LNCaP clone FGC (cell line): Measurements from ENCODE around the gene RNF123.

ENCODE experiments used
- DNase-seq: peaks from one replicate; pipeline ENCODE4 v3.0.0-alpha.2; 2011; ENCODE audit warnings: low read depth
- H3K4me3 ChIP-seq: 2 replicates; pipeline ENCODE4 v1.5.1; 2011; ENCODE audit warnings: mild to moderate bottlenecking, low read depth, low read length, control low read depth
- TF ChIP-seq, protein P1 (sequence below): IDR thresholded peaks from 2 replicates; pipeline ENCODE4 v1.5.1; 2012; ENCODE audit warnings: mild to moderate bottlenecking; ENCODE audit not compliant: control insufficient read depth, insufficient read depth; ENCODE audit errors: extremely low read depth

RNF123 gene

DNA sequence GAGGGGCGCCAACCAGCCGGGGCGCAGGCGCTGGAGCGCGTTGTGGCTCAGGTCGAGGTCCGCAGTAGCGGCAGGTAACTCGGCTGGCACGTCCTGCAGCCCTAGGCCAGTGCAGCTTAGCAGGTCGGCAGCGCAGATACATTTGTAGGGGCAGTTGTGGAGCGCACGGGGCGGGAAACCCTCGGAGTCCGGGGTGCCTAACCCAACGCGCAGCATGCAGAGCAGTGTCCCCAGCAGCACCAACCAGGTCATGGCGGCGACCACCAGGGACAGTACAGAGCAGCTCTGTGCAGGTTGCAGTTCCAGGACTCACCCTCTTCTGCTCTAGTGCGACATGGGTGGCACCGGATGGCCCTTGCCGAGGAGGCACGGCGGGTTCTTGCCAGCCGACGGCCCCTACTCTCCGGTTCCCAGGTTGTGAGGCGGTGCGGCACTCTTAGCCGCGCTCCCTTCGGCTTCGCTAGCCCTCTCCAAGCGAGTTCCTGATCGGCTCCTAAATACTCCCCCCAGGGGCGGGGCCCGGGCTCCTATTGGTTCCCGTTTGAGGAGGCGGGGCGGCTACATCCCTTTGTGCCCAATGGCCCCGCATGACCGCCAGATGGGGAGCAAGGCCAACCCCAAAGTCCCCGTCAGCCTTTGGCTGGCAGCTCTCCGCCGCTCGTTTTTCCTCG, 30.0 kb downstream of the RNF123 start, which contains the start of gene AMIGO3:
AMIGO3 (minus strand) TSS at position 471 of the 671 bp plus-strand sequence; CDS start at position 252, 219 bp downstream.
- peak; percentile 63 for DNase-seq
- peak within 1 kb of the TSS; percentile 43 for H3K4me3 ChIP-seq
- TF ChIP-seq, protein P1, sequence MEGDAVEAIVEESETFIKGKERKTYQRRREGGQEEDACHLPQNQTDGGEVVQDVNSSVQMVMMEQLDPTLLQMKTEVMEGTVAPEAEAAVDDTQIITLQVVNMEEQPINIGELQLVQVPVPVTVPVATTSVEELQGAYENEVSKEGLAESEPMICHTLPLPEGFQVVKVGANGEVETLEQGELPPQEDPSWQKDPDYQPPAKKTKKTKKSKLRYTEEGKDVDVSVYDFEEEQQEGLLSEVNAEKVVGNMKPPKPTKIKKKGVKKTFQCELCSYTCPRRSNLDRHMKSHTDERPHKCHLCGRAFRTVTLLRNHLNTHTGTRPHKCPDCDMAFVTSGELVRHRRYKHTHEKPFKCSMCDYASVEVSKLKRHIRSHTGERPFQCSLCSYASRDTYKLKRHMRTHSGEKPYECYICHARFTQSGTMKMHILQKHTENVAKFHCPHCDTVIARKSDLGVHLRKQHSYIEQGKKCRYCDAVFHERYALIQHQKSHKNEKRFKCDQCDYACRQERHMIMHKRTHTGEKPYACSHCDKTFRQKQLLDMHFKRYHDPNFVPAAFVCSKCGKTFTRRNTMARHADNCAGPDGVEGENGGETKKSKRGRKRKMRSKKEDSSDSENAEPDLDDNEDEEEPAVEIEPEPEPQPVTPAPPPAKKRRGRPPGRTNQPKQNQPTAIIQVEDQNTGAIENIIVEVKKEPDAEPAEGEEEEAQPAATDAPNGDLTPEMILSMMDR, result peak; percentile 36

DNA sequence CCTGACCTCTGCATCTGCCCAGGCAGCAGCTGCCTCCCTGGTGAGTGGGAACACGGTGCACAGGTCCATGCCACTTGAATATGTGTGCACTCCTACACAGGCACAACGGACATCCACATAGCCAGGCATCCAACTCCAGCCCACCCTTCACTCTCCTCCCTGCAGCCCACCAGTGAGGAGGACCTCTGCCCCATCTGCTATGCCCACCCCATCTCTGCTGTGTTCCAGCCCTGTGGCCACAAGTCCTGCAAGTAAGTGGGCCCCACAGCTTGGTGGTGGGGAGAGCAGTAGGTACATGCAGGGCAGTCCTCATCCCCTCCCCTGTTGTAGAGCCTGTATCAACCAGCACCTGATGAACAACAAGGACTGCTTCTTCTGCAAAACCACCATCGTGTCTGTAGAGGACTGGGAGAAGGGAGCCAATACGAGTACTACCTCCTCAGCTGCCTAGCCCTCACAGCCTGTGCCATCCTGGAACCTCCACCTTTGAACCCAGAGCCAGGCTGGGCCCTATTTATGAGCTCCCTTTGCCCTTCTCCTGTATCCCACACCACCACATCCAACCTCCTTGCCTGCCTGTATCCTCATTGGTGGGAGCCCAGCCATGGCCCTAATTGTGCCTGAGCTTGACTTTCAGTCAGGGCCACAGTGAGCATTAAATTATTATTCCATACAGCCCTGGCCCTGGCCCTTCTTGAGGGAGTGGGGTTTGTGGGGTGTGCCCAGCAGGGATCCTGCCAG, 31.7 kb downstream of the RNF123 start:
- TF ChIP-seq, protein P1, result no peak
- no peak overlapping the region for H3K4me3 ChIP-seq
- no peak for DNase-seq

DNA sequence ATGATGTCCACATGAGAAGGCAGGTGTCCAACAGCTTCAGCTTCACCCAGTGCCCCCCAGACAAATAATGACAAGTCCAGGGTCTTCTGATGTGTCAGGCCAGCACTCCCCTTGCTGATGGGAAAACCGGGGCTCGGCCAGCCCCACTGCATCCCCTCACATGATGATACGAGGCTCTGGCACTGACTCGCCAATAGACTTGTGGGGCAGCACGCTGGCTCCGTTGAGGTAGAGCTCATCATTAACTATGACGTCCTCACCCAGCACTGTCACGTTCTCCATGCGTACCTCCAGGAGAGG, 32.2 kb downstream of the RNF123 start:
- no peak for DNase-seq
- no peak overlapping the region for H3K4me3 ChIP-seq
- TF ChIP-seq, protein P1, result no peak

DNA sequence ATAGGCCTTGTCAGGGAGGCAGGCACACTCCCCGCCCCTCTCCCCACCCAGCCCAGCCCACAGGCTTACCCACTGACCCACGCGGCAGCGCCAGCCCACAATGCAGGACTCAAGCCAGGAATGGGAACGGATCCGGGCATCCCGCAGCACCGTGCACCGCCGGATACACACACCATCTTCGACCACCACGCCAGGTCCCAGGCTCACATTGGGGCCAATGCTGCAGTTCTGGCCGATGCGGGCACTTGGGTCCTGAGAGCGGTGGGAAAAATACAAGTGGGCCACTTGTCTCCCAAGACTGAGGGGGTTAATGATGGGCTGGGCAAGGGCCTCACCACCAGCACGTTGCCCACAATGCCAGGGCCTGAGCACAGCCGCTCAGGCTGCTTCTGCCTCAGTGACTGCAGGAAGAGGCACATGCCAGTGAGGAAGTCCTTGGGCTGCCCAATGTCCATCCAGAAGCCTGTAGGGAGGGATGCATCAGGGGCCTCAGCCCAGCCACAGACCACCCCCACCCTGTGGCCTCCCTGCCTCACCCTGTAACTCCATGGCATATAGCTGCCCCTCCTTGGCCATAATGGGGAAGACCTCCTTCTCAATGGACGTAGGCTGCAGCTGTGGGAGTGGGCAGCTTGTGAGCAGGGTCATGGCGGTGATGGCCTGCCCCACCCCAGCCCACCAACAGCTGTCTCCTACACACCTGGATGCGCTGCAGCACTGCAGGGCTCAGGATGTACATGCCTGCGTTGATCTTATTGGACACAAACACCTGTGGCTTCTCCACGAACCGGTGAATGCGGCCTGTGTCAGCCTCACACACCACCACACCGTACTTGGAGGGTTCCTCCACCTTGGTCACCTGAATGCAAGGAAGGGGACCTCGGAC, 32.8 kb downstream of the RNF123 start:
- no peak for DNase-seq
- TF ChIP-seq, protein P1, result no peak
- H3K4me3 ChIP-seq, result peak overlapping the region; percentile 91

DNA sequence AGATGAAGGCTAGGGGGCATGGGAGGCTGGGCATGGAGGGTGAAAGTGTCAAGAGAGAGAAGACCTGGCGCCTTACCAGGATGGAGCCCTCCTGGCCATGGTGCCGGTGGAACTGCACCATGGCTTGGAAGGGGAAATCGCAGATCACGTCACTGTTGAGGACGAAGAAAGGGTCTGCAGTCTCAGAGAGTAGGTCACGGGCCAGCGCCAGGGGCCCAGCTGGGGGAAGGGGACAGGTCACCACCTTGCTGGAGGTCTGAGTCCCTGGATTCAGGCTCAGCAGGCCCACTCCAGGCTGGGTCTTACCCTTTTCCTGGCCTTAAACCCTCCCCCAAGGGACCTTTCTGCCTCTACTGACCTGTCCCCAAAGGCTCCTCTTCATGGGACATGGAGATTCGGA, 33.5 kb downstream of the RNF123 start:
- TF ChIP-seq, protein P1, result no peak
- no peak for DNase-seq
- H3K4me3 ChIP-seq, result peak overlapping the region; percentile 91

DNA sequence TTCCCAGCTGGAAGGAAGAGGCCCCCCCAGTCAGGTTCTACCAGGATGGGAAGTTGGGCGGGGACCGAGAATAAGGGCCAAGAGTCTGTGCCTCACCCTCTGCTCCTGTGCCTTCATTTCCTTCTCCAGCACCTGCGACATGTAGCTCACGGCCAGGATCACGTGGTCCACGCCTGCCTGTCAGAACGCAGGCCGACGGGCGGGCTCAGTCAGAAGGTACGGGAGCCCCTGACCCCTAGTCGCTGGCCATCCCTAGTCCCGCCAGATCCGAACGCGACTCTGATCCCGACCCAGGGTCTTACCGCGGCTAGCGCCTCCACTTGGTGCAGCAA, 33.9 kb downstream of the RNF123 start:
- peak; percentile 44 for DNase-seq
- TF ChIP-seq, protein P1, result no peak
- peak overlapping the region; percentile 91 for H3K4me3 ChIP-seq
